Sigmoid colon (tissue), 7 donors: ENCODE measurements around the gene BLMH. TPM values are rescaled to one million over a fixed set of nuclear protein-coding genes. Genes with fewer than 3 reads are reported as not detected.
A peak's percentile ranks its signal among the peaks of the same experiment; 100 is the strongest.

Experiments used
- DNase-seq: peaks from one replicate; pipeline ENCODE4 v3.0.0-alpha.2; 2019
- H3K27ac ChIP-seq, 4 donors: fragments of 200-600 bp; sonication (generic); one replicate each; pipeline ENCODE4 v1.5.1; 2016 to 2019; ENCODE audit warnings: mild to moderate bottlenecking in 1 of 4
- H3K27me3 ChIP-seq, 3 donors: fragments of 200-600 bp; sonication (generic); one replicate each; pipeline ENCODE4 v1.5.1; 2019; ENCODE audit warnings: mild to moderate bottlenecking in 1 of 3
- H3K36me3 ChIP-seq, 4 donors: fragments of 200-600 bp; sonication (generic); one replicate each; pipeline ENCODE4 v1.5.1; 2016 to 2019
- H3K4me1 ChIP-seq, 4 donors: fragments of 200-600 bp; sonication (generic); one replicate each; pipeline ENCODE4 v1.5.1; 2017 to 2019
- H3K4me3 ChIP-seq, 4 donors: fragments of 200-600 bp; sonication (generic); one replicate each; pipeline ENCODE4 v1.5.1; 2017 to 2019; ENCODE audit warnings: mild to moderate bottlenecking in 2 of 4, moderate library complexity in 1 of 4
- H3K9me3 ChIP-seq, 4 donors: fragments of 200-600 bp in 3 of 4; sonication (generic) in 3 of 4; one replicate each; pipeline versions ENCODE4 v1.5.1 to v1.6.1; 2013 to 2019
- EP300 ChIP-seq, 4 donors: sonication (generic); formaldehyde crosslinking; IDR thresholded peaks; one replicate each; pipeline ENCODE4 v1.6.1; 2017; ENCODE audit warnings: antibody characterized with exemption in 4 of 4
- POLR2A ChIP-seq, 2 donors: fragments of 450-650 bp; IDR thresholded peaks; one replicate each; pipeline ENCODE4 v1.6.1; 2016; ENCODE audit warnings: antibody characterized with exemption in 2 of 2, mild to moderate bottlenecking in 2 of 2, moderate library complexity in 2 of 2
- POLR2AphosphoS5 ChIP-seq, 4 donors: sonication (generic); formaldehyde crosslinking; IDR thresholded peaks; one replicate each; pipeline ENCODE4 v1.6.1; 2017; ENCODE audit warnings: antibody characterized with exemption in 4 of 4
- WGBS, 2 donors: extraction: QIAGEN DNeasy Blood & Tissue Kit; methylation state at CpG; one replicate each; pipeline ENCODE4 v1.1.7; 2013; 5-methylcytosine and 5-hydroxymethylcytosine counted together
- intact Hi-C: fragments of 100-400 bp; cut with DNase I; formaldehyde crosslinking; loops from one replicate; pipeline ENCODE4 v1.15.1; 2023
- polyA plus RNA-seq, 3 donors: library from polyadenylated mRNA; stranded (reverse); fragments of 200-250 nt; gene quantifications; one replicate each; pipeline ENCODE4 v1.2.3, GENCODE V29; 2013
- total RNA-seq, 4 donors: library from RNA; depleted of rRNA; stranded (reverse); fragments of >200 nt; gene quantifications; one replicate each; pipeline ENCODE4 v1.1.0, GENCODE V29; 2016
- TF ChIP-seq, protein P1 (sequence below), 4 experiments: fragments of 450-650 bp in 3 of 4; fragments of 200-600 bp in 1 of 4; IDR thresholded peaks; one replicate each; pipeline ENCODE4 v1.5.1; 2016 to 2019; ENCODE audit warnings: antibody characterized with exemption in 4 of 4, mild to moderate bottlenecking in 3 of 4, moderate library complexity in 2 of 4
- donor health status: healthy with polysubstance abuse.
- donor health status: Bipolar disorder and iron deficiency.
- donor health status: healthy.

Gene BLMH
- total and polyA plus RNA-seq, 7 donors, result 8.6 to 33.8 (median 20.8) TPM

GRCh38 chr17:30300818-30301217, 9.1 kb upstream of the BLMH start:
- no peaks in the 10 kb centered on the region for H3K36me3 ChIP-seq
- no peaks in the 10 kb centered on the region for H3K9me3 ChIP-seq
- TF ChIP-seq EP300 (IDR thresholded peaks at IDR 0.05), result no peak
- no peak for TF ChIP-seq POLR2A (IDR thresholded peaks at IDR 0.05)
- TF ChIP-seq, protein P1, sequence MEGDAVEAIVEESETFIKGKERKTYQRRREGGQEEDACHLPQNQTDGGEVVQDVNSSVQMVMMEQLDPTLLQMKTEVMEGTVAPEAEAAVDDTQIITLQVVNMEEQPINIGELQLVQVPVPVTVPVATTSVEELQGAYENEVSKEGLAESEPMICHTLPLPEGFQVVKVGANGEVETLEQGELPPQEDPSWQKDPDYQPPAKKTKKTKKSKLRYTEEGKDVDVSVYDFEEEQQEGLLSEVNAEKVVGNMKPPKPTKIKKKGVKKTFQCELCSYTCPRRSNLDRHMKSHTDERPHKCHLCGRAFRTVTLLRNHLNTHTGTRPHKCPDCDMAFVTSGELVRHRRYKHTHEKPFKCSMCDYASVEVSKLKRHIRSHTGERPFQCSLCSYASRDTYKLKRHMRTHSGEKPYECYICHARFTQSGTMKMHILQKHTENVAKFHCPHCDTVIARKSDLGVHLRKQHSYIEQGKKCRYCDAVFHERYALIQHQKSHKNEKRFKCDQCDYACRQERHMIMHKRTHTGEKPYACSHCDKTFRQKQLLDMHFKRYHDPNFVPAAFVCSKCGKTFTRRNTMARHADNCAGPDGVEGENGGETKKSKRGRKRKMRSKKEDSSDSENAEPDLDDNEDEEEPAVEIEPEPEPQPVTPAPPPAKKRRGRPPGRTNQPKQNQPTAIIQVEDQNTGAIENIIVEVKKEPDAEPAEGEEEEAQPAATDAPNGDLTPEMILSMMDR (IDR thresholded peaks at IDR 0.05), result no peak
- TF ChIP-seq POLR2AphosphoS5 (IDR thresholded peaks at IDR 0.05), result no peak
- no peak overlapping the region for H3K27ac ChIP-seq
- no peaks in the 10 kb centered on the region for H3K27me3 ChIP-seq
- H3K4me1 ChIP-seq, result no peaks in the 10 kb centered on the region
- intact Hi-C loops, result no loop called here
- DNase-seq, result no peak
- H3K4me3 ChIP-seq, result no peak overlapping the region

- intact Hi-C loops, result no loop called here
- Histone ChIP-seq H3K9me3 (no peaks in the 10 kb centered on the region), H3K27ac (no peak overlapping the region), H3K27me3 (no peaks in the 10 kb centered on the region), H3K36me3 (no peaks in the 10 kb centered on the region), H3K4me1 (no peaks in the 10 kb centered on the region), H3K4me3 (no peak overlapping the region)
- DNase-seq, result no peak
- 46 to 83% methylated on average over 1 of the region's 1 CpG for WGBS, 2 donors
- TF ChIP-seq EP300 (IDR thresholded peaks at IDR 0.05) (no peak), POLR2A (IDR thresholded peaks at IDR 0.05) (no peak), POLR2AphosphoS5 (IDR thresholded peaks at IDR 0.05) (no peak)
- TF ChIP-seq, protein P1 (IDR thresholded peaks at IDR 0.05), result no peak
These were observed 7.3 kb upstream of the BLMH start for GRCh38 chr17:30299000-30299399.

DNA sequence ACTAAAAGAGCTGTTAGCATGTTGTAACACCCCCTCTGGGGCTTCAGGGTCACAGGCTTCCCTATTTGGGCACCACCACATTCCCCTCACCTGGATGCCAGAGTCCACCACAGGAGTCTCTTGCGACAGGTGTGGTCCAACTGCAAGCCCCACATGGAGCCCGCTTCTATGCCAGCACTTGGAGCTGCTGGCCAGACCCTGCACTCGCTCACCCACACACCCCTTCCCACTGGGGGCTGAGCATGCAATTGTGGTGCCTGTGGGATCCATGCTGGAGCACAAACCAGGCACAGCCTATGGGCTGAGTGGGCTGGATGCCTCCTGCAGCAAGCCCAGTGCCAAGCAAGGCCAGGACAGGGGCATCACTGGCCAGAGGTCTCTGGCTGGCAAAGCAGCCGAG, 6.0 kb upstream of the BLMH start:
- no peaks in the 10 kb centered on the region for H3K9me3 ChIP-seq
- H3K4me1 ChIP-seq, result no peaks in the 10 kb centered on the region
- no peaks in the 10 kb centered on the region for H3K36me3 ChIP-seq
- H3K4me3 ChIP-seq, result no peak overlapping the region
- 96 to 97% methylated on average over 4 of the region's 4 CpGs for WGBS, 2 donors
- no peak for TF ChIP-seq EP300 (IDR thresholded peaks at IDR 0.05)
- TF ChIP-seq, protein P1 (IDR thresholded peaks at IDR 0.05), result no peak
- no peak for TF ChIP-seq POLR2AphosphoS5 (IDR thresholded peaks at IDR 0.05)
- TF ChIP-seq POLR2A (IDR thresholded peaks at IDR 0.05), result no peak
- H3K27ac ChIP-seq, result no peak overlapping the region
- H3K27me3 ChIP-seq, result no peaks in the 10 kb centered on the region
- intact Hi-C loops, result no loop called here
- DNase-seq, result no peak

DNA sequence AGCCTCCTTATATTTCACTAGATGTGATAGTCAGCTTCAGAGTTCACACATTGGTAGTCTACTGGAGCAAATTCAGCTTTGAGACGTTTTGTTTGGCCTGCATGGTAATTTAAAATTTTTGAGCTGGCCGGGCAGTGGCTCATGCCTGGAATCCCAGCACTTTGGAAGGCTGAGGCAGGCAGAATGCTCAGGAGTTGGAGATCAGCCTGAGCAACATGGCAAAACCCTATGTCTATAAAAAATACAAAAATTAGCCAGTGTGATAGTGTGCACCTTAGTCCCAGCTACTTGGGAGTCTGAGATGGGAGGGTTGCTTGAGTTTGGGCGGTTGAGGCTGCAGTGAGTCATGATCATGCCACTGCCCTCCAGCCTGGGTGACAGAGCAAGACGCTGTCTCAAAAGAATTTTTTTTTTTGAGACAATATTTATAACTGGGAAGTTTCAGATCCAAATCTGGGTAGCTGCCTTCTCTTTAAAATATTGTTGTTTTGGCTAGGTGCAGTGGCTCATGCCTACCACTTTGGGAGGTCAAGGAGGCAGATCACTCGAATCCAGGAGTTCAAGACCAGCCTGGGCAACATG, 4.8 kb upstream of the BLMH start:
- Histone ChIP-seq H3K4me1 (no peaks in the 10 kb centered on the region), H3K27ac (peak overlapping the region in 1 of 4 donors; percentile 28), H3K4me3 (no peak overlapping the region), H3K27me3 (no peaks in the 10 kb centered on the region), H3K36me3 (no peaks in the 10 kb centered on the region), H3K9me3 (no peaks in the 10 kb centered on the region)
- intact Hi-C loops, result no loop called here
- WGBS, 2 donors, result 76 to 78% methylated on average over 5 of the region's 5 CpGs
- no peak for DNase-seq
- TF ChIP-seq POLR2AphosphoS5 (IDR thresholded peaks at IDR 0.05), result no peak
- TF ChIP-seq, protein P1 (IDR thresholded peaks at IDR 0.05), result no peak
- no peak for TF ChIP-seq EP300 (IDR thresholded peaks at IDR 0.05)
- no peak for TF ChIP-seq POLR2A (IDR thresholded peaks at IDR 0.05)
